Inflammatory macrophage treated with lipopolysaccharide for 4 hours (primary cell): Measurements from ENCODE around the gene ERCC6.

Experiments
- DNase-seq: peaks from one replicate; pipeline ENCODE4 v3.0.0-alpha.2; 2020

ERCC6 gene

DNA sequence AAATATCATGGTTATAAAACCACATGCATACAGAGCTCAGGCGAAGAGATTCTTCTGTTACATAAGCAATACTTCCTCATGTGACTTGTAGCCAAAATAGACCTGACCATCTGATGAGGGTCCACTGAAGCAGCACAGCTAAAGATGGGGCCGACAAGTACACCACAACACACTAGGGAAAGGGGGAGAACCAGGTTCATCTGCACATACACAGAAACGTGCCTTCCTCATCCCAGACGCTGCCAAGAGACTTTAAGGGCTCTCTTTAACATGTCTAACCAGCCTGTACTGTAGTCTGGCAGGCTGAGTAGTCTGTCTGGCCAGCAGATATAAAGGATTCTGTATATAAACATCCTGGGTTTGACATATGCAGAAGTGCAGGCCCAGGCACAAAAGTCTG, 30.3 kb downstream of the ERCC6 start:
- DNase-seq, result no peak

DNA sequence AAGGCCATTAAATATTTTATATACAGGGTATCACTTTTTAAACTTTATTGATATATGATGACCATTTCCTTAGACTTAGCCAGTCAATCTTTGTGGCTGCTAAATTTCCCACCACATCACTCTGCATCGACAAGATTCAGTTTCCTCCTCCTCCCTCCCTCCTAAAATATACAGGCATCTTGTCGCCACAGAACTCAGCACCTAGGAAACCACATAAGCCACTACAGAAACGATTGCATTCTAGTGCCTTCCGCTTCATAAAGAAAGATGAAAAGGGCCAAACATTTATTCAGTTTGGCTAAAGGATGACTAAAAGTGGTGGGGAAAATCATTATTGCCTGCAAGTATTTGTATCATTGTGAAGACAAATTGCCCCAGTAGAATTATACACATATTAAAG, 30.7 kb downstream of the ERCC6 start:
- DNase-seq, result no peak

DNA sequence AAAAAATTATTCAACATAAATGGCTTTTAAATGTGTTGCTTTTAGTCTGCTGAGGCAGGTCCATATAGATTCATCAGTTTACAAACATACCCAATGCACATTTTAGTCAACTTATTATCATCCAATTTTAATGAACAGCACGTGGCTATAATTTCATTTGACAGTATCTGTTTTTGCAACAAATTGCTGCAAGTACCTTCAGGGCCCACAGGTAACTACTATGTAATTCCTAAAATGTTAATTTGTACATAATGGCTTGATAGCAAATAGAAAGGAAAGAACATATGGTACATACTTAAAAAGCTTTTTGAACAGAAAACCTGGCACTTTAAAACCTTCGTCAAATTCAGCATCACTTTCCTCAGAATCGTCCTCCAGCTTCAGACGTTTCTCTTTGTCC, 33.3 kb downstream of the ERCC6 start:
- DNase-seq, result no peak

DNA sequence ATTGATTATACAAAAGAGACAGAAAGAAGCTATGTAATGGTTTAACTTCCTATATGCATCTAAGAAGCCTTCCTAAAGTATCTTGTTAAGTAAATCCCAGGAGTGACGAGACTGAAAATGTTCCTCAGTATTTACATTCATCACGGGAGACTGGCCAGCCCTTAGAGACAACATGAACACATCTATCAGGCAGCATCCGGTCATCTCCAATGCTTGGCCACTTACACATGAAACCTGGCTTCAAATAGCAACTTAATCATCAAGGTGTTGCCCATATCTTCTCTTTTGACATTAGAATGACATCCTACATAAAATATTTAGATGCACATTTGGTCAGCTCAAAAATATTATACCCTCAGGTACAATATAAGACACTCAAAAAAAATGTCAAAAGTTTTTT, 33.8 kb downstream of the ERCC6 start:
- no peak for DNase-seq

DNA sequence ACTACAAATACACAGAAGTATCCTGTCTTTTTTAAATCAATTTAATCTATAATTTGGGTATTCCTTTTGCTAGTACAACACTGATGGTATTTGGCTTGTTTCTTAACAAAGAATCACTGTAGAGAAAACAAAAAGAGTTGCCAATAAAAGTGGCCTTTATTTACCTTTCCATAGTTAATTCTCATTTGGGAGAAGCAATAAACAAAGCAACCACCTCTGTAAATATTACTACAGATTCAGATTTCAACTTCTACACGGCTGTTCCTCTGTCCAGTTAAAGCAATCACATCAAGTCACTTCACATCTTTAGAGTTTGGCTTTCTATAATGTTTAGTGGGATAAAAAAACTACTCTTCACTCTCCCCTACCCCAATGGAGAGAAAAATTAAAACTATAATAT, 34.4 kb downstream of the ERCC6 start:
- no peak for DNase-seq

DNA sequence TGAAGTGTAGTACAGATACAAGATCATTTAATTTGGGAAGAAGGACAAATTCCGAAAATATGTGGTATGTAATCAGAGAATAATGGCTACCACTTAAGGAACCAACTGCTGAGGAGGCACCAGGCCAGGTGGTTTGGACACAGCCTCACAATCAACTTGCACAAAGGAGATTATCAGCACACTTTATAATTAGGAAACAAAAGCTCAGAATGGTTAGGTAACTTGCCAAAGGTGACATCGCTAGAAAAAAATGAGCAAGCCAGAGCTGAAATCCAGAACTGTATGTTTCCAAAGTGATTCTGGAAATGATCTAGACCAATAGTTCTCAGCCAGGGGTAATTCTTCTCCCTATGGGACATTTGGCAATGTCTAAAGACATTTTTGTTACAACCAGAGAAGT, 36.6 kb downstream of the ERCC6 start:
- DNase-seq, result no peak

DNA sequence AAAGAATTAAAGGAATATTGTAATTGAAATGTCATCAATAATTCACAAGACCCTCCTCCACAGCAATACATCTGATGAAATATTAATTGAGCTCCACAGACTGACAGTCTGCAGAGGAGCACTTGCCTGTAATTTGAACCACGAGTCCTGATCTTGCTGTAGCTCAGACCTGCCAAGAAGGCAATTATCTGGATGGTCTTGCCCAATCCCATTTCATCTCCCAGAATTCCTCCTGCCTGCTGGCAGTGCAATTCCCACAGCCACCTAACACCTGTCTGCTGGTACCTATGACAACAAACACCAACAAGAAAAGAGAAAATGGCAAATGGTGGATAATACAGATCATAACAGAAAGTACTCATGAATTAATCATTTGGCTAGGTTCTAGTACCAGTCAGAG, 38.5 kb downstream of the ERCC6 start:
- no peak for DNase-seq

DNA sequence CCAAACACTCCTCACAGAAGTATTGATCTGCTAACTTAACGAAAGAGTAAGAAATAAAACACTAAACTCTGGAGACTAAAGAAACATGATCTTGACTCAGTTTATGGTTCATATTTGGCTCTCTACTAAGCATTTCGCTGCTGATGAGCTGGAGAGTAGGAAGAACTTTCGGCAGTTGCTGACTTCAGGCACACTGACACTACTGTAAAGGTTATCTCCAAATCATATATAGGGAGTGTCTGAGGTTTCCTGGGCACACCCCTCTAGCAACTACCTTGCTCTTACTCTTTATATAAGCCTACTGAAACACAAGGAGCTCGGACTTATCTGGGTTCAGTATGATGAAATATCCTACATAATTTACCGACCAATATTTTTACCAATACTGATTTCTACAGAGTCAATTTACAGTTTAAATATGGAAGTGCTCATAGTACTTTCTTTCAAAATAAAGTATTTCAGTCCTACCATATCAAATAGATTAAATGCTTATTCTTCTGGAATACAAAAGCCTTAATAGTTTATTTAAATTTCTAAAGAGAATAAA, 39.5 kb downstream of the ERCC6 start:
- DNase-seq, result no peak

DNA sequence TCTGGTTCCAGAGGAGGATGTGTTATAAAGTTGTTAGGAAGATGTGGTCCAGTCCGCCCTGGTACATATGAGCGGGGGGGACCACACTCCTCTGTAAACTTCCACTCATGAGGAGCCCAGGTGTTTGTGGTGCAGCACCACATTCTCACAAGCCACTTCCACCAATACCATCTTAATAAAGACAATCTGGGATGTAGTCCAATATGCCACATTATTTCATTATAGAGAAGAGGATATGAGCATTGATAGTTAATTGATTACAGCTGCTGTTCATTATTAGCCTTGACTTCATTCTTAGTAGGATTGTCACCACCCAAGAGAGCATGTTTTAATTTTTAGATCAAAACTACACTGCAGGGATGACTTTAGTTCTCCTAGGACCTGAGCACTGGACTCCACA, 40.5 kb downstream of the ERCC6 start:
- no peak for DNase-seq

DNA sequence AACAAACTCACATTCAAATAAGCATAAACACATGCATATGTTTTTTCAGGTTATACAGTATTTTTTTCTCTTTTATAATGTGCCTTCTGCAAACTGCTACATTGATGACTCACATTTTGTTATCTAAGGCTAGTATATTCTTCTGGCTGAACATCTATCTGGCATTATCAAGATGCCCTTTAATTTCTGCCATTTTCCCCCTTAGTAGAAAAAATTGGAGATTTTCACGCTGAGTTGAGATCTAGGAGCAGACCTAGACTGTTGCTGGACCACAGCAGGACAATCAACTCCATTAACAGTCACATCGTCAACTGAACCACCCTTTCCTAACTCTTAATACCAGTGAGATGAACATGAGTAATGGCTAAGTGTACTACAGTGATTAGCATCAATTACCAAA, 41.6 kb downstream of the ERCC6 start:
- DNase-seq, result no peak

DNA sequence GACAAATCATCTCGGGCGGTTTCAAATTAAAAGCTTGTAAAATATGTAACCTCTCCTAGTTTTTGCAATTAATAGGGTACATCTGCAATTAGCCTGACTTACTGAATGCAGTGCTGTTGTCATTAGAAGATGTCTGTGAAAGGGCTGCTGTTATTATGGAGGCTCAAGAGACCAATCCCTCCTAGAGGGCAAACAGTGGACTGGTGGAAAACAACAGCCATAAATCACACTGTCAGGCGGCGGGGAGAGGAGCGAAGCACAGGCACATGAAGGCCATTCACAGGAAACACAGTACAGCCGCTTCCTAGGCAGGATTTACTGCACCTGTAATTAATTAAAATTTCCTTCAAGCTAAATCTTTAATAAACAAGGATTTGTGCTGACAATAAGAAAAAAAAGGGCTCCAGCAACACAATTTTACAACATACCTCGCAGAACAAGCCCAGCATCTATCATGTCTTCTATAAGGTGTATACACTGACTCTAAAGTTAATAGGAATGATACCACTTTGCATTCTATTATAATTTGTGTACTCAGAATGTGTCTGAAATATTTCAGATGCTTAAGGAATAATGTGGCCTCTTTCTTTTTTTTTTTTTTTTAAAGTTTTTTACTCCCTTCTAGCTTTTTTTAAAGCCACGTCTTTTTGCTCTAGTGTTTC, 50.7 kb downstream of the ERCC6 start:
- no peak for DNase-seq

DNA sequence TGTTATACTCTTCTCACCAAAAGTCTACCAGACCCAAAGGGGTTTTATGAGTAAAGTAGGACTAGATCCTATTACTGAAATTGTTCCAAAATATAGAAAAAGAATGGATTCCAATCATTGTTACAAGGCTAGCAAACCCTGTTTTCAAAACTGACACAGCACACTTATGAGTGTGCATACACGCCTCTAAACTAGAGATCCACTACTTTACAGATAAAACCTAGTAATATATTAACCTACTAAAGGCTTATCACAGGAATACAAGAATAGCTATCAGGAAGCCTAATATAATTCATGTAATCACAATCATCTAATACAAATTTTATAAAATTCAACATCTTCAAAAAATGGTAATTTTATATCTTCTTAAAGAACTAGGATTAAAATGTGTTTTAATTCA, 52.2 kb downstream of the ERCC6 start:
- no peak for DNase-seq

DNA sequence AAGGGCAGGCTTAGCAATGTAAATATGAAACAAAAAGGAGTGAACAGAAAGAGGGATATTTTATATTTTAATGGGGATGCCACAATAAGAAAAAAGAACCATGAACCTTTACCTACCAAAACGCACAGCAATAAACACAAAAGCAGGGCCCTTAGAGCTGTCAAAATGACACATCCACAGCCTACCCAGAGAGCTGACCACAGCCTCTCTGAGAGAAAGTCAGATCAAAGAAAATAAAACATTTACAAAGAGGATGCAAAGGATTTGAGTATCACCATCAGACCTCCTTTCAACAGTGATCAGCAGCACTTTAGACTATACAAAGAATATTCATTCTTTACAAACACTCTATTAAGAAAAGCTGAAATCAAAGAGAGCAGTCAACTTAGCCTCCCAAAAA, 52.9 kb downstream of the ERCC6 start:
- DNase-seq, result no peak

DNA sequence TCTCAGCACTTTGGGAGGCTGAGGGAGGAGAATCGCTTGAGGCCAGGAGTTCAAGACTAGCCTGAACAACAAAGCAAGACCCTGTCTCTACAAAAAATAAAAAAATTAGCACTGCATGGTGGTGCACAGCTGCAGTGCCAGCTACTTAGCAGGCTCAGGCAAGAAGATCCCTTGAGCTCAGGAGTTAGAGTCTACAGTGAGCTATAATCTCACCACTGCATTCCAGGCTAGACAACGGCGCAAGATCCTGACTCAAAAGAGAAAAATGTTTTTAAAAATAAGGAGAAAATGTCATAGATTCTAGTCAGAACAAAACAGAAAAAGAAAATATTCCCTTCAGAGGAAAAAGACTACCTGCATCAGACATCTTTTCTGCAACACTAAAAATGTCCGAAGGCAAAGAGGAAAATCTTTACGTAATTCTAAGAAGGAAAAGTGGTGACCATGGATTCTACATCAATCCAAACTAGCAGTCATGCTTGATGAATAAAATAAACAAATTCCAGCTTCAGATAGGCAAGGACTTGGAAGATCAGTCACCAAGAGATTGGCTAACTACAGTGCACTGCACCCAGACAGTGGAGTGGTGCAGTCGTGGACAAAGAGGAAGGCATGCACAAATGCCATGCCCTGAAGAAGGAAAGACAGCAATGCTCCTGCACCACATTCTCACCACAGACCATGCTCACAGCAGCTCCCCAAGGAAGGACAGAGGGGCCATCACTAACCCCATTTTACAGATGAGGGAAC, 54.3 kb downstream of the ERCC6 start:
- DNase-seq, result no peak

DNA sequence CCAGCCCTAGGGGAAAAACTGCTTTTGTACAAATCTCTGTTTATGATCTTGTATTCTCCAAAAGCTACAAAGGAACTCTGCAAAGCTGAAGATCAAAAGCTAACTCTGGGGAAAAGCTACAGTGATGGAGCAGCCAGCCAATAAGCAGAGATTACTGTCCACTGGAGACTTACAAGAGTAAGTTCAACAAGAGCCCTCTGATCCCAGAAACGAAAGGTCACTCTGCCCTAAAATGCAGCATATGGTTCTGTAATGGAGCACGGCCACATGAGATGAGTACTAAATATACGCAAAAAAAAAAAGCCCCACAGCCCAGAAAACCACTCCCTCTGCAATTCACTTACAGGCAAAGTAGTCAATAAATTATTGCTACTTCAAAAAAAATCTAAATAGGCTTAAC, 60.1 kb downstream of the ERCC6 start:
- no peak for DNase-seq

DNA sequence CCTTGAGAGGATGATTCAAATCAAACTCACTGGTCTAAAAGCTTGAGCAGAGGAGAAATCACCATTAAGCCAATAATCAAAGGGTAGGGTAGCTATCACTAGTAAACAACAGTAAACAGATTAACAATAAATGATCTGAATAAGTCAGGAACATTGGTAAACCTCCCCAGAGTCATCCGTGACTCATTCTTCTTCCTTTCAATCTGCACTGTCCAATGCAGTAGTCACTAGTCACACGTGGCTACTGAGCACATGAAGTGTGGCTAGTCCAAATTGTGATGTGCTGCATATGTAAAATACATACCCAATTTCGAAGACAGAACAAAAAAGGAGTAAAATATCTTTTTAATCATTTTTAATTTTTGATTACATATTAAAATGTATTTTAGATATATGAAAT, 64.0 kb downstream of the ERCC6 start:
- DNase-seq, result no peak

DNA sequence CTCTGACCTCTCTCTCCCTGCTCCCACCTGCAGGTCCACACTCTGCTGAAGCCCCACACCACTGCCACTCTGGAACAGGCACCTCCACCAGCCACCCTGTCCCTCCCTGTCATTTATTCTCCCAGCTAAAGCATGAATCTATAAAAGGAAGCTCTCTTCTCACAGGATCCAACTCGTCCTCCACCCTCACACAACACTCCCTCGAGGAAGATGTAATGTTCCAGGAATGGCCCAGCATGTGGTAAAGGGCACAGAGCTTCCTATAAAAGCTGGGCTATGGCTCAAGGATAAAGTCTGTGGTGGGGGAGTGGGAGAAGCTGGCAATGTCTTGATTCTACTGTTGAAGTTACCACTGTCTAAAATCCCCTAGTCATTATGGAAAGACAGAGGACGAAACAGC, 67.4 kb downstream of the ERCC6 start:
- no peak for DNase-seq

DNA sequence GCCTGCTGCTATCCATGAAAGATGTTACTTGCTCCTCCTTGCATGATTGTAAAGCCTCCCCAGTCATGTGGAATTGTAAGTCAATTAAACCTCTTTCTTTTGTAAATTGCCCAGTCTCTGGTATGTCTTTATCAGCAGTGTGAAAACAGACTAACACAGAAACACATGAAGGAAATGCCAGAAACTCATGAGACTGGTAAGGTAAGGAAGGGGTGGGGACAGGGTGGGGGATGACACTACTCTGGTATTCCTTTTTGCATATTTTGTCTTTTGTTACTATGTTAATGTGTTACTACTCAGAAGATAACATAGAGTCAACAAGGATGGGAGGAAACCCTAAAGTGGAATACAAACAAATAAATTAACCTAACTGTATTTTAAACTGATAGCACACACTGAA, 73.2 kb downstream of the ERCC6 start:
- no peak for DNase-seq
